MM.1S (cell line): ENCODE results near the gene MAD1L1.

Source experiments
- DNase-seq: peaks from one replicate; pipeline ENCODE4 v3.0.0-alpha.2; 2015
- H2AFZ ChIP-seq: fragments of 300-600 bp; sonication (generic); 2 replicates; pipeline ENCODE4 v1.6.0; 2016; ENCODE audit warnings: antibody characterized with exemption, low read length
- H3F3A ChIP-seq: fragments of 300-600 bp; sonication (generic); 2 replicates; pipeline ENCODE4 v1.6.1; 2016; ENCODE audit warnings: mild to moderate bottlenecking, antibody characterized with exemption, low read length, moderate library complexity, mixed read lengths; ENCODE audit not compliant: insufficient read depth
- H3K27ac ChIP-seq: fragments of 300-600 bp; sonication (generic); 2 replicates; pipeline ENCODE4 v1.5.1; 2016; ENCODE audit warnings: mild to moderate bottlenecking, low read length
- H3K27me3 ChIP-seq: fragments of 300-600 bp; sonication (generic); replicated peaks from 2 replicates; pipeline ENCODE4 v1.6.0; 2016; ENCODE audit warnings: low read length; ENCODE audit not compliant: insufficient read depth
- H3K36me3 ChIP-seq: fragments of 300-600 bp; sonication (generic); replicated peaks from 2 replicates; pipeline ENCODE4 v1.6.1; 2016; ENCODE audit warnings: mild to moderate bottlenecking, low read length, mixed read lengths; ENCODE audit not compliant: insufficient read depth
- H3K4me1 ChIP-seq: fragments of 300-600 bp; sonication (generic); 2 replicates; pipeline ENCODE4 v1.6.1; 2016; ENCODE audit warnings: low read length, mixed read lengths
- H3K4me2 ChIP-seq: fragments of 300-600 bp; sonication (generic); 2 replicates; pipeline ENCODE4 v1.6.0; 2016; ENCODE audit warnings: low read depth, low read length
- H3K4me3 ChIP-seq: fragments of 300-600 bp; sonication (generic); 2 replicates; pipeline ENCODE4 v1.5.1; 2016; ENCODE audit warnings: low read length, mixed read lengths
- H3K79me2 ChIP-seq: fragments of 300-600 bp; sonication (generic); 2 replicates; pipeline ENCODE4 v1.6.1; 2016; ENCODE audit warnings: mixed run types, low read length, mixed read lengths
- H3K9ac ChIP-seq: fragments of 300-600 bp; sonication (generic); 2 replicates; pipeline ENCODE4 v1.6.1; 2016; ENCODE audit warnings: low read length, mixed read lengths
- H3K9me2 ChIP-seq: fragments of 300-600 bp; sonication (generic); replicated peaks from 2 replicates; pipeline ENCODE4 v1.6.1; 2016; ENCODE audit warnings: mild to moderate bottlenecking, low read length, mixed read lengths; ENCODE audit not compliant: insufficient read depth
- H3K9me3 ChIP-seq: fragments of 300-600 bp; sonication (generic); replicated peaks from 2 replicates; pipeline ENCODE4 v1.6.1; 2016; ENCODE audit warnings: mild to moderate bottlenecking, low read length, mixed read lengths; ENCODE audit not compliant: insufficient read depth
- H4K20me1 ChIP-seq: fragments of 300-600 bp; sonication (generic); 2 replicates; pipeline ENCODE4 v1.6.1; 2016; ENCODE audit warnings: mild to moderate bottlenecking, low read length, moderate library complexity, mixed read lengths; ENCODE audit not compliant: insufficient read depth
- EZH2 ChIP-seq: fragments of 300-600 bp; sonication (generic); optimal IDR thresholded peaks from 2 replicates; pipeline ENCODE3; 2017; ENCODE audit warnings: low read depth, mild to moderate bottlenecking, antibody characterized with exemption, low read length, mixed read lengths
- EZH2phosphoT487 ChIP-seq: fragments of 300-600 bp; sonication (generic); IDR thresholded peaks from 2 replicates; pipeline ENCODE4 v1.6.1; 2018; ENCODE audit warnings: antibody characterized with exemption, low read length
- TF ChIP-seq, protein P1 (sequence below): fragments of 300-600 bp; sonication (generic); IDR thresholded peaks from 2 replicates; pipeline ENCODE4 v1.5.1; 2016; ENCODE audit warnings: antibody characterized with exemption, low read length, mixed read lengths

MAD1L1 gene

GRCh38 chr7:2209961-2210323 lies 22.8 kb downstream of the MAD1L1 start:
- DNase-seq: no peak
- Histone ChIP-seq H3K4me2 (no peak overlapping the region), H4K20me1 (no peaks in the 10 kb centered on the region), H3K36me3 (no peaks in the 10 kb centered on the region), H3F3A (no peaks in the 10 kb centered on the region), H2AFZ (no peak overlapping the region), H3K4me3 (no peak overlapping the region), H3K9ac (no peak overlapping the region), H3K9me3 (no peaks in the 10 kb centered on the region), H3K27ac (no peak overlapping the region), H3K9me2 (no peaks in the 10 kb centered on the region), H3K79me2 (no peaks in the 10 kb centered on the region), H3K4me1 (no peaks in the 10 kb centered on the region), H3K27me3 (no peaks in the 10 kb centered on the region)
- TF ChIP-seq, protein P1, sequence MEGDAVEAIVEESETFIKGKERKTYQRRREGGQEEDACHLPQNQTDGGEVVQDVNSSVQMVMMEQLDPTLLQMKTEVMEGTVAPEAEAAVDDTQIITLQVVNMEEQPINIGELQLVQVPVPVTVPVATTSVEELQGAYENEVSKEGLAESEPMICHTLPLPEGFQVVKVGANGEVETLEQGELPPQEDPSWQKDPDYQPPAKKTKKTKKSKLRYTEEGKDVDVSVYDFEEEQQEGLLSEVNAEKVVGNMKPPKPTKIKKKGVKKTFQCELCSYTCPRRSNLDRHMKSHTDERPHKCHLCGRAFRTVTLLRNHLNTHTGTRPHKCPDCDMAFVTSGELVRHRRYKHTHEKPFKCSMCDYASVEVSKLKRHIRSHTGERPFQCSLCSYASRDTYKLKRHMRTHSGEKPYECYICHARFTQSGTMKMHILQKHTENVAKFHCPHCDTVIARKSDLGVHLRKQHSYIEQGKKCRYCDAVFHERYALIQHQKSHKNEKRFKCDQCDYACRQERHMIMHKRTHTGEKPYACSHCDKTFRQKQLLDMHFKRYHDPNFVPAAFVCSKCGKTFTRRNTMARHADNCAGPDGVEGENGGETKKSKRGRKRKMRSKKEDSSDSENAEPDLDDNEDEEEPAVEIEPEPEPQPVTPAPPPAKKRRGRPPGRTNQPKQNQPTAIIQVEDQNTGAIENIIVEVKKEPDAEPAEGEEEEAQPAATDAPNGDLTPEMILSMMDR: no peak
- TF ChIP-seq EZH2: no peak
- no peak for TF ChIP-seq EZH2phosphoT487

GRCh38 chr7:2209146-2209960 lies 23.4 kb downstream of the MAD1L1 start:
- no peaks in the 10 kb centered on the region for H4K20me1 ChIP-seq
- no peaks in the 10 kb centered on the region for H3K27me3 ChIP-seq
- no peaks in the 10 kb centered on the region for H3F3A ChIP-seq
- no peak overlapping the region for H2AFZ ChIP-seq
- no peak overlapping the region for H3K4me2 ChIP-seq
- H3K79me2 ChIP-seq: no peaks in the 10 kb centered on the region
- H3K9me3 ChIP-seq: no peaks in the 10 kb centered on the region
- no peak overlapping the region for H3K27ac ChIP-seq
- H3K36me3 ChIP-seq: no peaks in the 10 kb centered on the region
- no peak overlapping the region for H3K4me3 ChIP-seq
- H3K4me1 ChIP-seq: no peaks in the 10 kb centered on the region
- H3K9ac ChIP-seq: no peak overlapping the region
- TF ChIP-seq, protein P1: peak; percentile 26; the same call in 1 of the 2 replicates
- no peak for TF ChIP-seq EZH2
- no peaks in the 10 kb centered on the region for H3K9me2 ChIP-seq
- no peak for DNase-seq

DNA sequence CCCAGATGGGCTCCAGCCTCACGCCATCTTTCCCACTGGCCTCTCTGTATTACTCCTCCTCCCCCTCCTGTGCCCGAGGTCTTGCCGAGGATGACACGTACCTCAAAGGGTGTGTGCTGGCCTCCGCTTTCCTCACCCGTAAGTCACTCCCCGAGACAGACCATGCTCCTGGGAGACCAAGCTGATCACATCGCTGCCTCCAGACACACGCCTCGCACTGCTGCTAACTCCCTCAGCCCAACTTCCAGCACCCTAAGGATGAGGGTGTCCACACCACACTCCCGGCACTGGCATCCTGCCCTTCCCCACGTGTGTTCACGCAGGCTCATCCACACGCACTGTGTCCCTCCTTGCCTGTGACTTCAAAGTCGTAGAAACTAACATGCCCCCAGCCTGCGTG lies 24.0 kb downstream of the MAD1L1 start:
- no peaks in the 10 kb centered on the region for H3K9me2 ChIP-seq
- no peak for DNase-seq
- H3K4me2 ChIP-seq: no peak overlapping the region
- H3K9me3 ChIP-seq: no peaks in the 10 kb centered on the region
- no peaks in the 10 kb centered on the region for H3F3A ChIP-seq
- no peaks in the 10 kb centered on the region for H3K27me3 ChIP-seq
- H2AFZ ChIP-seq: no peak overlapping the region
- H3K9ac ChIP-seq: no peak overlapping the region
- no peaks in the 10 kb centered on the region for H3K79me2 ChIP-seq
- no peak for TF ChIP-seq EZH2
- TF ChIP-seq EZH2phosphoT487: no peak
- TF ChIP-seq, protein P1: no peak
- H4K20me1 ChIP-seq: no peaks in the 10 kb centered on the region
- H3K4me1 ChIP-seq: no peaks in the 10 kb centered on the region
- H3K4me3 ChIP-seq: no peak overlapping the region
- no peak overlapping the region for H3K27ac ChIP-seq
- H3K36me3 ChIP-seq: no peaks in the 10 kb centered on the region
